Globus pallidus (tissue), 1 donor: ENCODE results near the gene FIBCD1.

Source experiments
- DNase-seq: peaks from one replicate; pipeline ENCODE4 v3.0.0-alpha.2; 2015; ENCODE audit warnings: low spot score

FIBCD1 gene

GRCh38 chr9:130879863-130880411 lies 59.1 kb downstream of the FIBCD1 start:
- no peak for DNase-seq

- DNase-seq, result no peak
Measured at GRCh38 chr9:130878295-130878694, 60.8 kb downstream of the FIBCD1 start.

GRCh38 chr9:130877300-130877699 lies 61.7 kb downstream of the FIBCD1 start:
- no peak for DNase-seq

- DNase-seq, result no peak
Measured at GRCh38 chr9:130874783-130875182, 64.3 kb downstream of the FIBCD1 start.

- no peak for DNase-seq
Measured at GRCh38 chr9:130873966-130874365, 65.1 kb downstream of the FIBCD1 start.

- peak; percentile 81 for DNase-seq
Measured at GRCh38 chr9:130872912-130873503, 66.0 kb downstream of the FIBCD1 start.

GRCh38 chr9:130872508-130872907 lies 66.5 kb downstream of the FIBCD1 start:
- DNase-seq, result no peak

- no peak for DNase-seq
Measured at GRCh38 chr9:130872093-130872492, 67.0 kb downstream of the FIBCD1 start.

- no peak for DNase-seq
Measured at GRCh38 chr9:130871395-130872062, 67.5 kb downstream of the FIBCD1 start.

- DNase-seq, result no peak
Measured at GRCh38 chr9:130870491-130871381, 68.3 kb downstream of the FIBCD1 start.

GRCh38 chr9:130869250-130869649 lies 69.8 kb downstream of the FIBCD1 start:
- no peak for DNase-seq

GRCh38 chr9:130868230-130868629 lies 70.8 kb downstream of the FIBCD1 start:
- DNase-seq, result no peak

- no peak for DNase-seq
Measured at GRCh38 chr9:130867556-130867955, 71.5 kb downstream of the FIBCD1 start.

- DNase-seq, result no peak
Measured at GRCh38 chr9:130866474-130866965, 72.5 kb downstream of the FIBCD1 start.

GRCh38 chr9:130865921-130866320 lies 73.1 kb downstream of the FIBCD1 start:
- DNase-seq, result no peak

GRCh38 chr9:130864541-130864940 lies 74.5 kb downstream of the FIBCD1 start:
- DNase-seq, result no peak

- no peak for DNase-seq
Measured at GRCh38 chr9:130862747-130863146, 76.3 kb downstream of the FIBCD1 start.

- no peak for DNase-seq
Measured at GRCh38 chr9:130862217-130862616, 76.8 kb downstream of the FIBCD1 start.

GRCh38 chr9:130861372-130862180 lies 77.5 kb downstream of the FIBCD1 start:
- no peak for DNase-seq

- DNase-seq, result no peak
Measured at GRCh38 chr9:130860458-130861316, 78.4 kb downstream of the FIBCD1 start.
